Fibroblast of skin of right quadriceps (primary cell): ENCODE results near the gene MFSD11.
"Not testable (repeated sequence)": the region's sequence is repeated elsewhere in the genome, so short reads cannot be mapped to it uniquely, and the experiment has no call there.

Experiments
- DNase-seq: peaks from one replicate; pipeline ENCODE4 v3.0.0-alpha.2; 2013

Gene MFSD11

DNA sequence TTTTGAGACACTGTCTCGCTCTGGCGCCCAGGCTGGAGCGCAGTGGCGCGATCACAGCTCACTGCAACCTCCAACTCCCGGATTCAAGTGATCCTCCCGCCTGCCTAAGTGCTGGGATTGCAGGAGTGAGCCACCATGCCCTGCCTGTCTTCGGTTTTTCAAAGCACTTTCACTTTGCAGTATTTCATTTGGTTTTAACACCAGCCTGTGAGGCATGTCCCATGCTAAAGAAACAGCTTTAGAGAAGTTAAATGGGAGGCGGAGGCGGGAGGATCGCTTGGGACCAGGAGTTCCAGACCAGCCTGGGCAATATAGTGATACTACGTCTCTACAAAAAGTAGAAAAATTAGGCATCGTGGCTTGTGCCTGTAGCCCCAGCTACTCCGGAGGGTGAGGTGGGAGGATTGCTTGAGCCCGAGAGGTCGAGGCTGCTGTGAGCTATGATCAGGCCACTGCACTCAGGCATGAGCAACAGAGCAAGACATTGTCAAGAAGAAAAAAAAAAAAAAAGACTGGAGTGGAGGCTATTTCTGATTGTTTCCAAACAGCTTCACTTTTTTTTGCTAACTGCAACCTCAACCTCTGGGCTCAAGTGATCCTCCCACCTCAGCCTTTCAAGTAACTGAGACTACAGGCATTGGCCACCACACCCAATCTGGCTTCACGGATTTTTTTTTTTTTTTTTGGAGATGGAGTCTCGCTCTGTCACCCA, 10.0 kb upstream of the MFSD11 start:
- no peak for DNase-seq

DNA sequence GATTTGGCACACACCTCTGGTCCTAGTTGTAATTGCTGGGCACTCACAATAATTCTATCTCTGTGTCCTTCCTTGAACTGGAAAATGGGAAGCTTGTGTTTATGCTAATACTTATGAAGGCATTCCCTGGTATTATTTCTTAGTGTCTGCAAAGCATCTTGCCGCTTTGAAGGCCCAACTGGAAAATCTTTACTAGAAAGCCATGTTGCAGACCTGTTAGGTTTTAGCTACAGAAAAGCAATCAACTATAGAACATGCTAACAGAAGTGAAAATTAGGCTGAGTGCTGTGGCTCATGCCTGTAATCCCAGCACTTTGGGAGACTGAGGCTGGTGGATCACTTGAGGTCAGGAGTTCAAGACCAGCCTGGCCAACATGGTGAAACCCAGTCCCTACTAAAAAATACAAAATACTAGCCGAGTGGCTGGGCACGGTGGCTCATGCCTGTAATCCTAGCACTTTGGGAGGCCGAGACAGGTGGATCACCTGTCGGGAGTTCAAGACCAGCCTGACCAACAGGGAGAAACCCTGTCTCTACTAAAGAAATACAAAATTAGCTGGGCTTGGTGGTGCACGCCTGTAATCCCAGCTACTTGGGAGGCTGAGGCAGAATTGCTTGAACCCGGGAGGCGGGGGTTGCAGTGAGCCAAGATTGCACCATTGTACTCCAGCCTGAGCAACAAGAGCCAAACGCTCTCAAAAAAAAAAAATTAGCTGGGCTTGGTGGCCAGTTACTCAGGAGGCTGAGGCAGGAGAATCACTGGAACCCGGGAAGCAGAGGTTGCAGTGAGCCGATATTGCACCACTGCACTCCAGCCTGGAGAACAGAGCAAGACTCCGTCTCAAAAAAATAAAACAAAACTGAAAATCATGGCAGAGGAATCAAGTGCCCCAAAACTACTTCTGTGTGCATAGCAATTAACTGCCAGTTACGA, 5.9 kb upstream of the MFSD11 start:
- DNase-seq: not testable (repeated sequence)

DNA sequence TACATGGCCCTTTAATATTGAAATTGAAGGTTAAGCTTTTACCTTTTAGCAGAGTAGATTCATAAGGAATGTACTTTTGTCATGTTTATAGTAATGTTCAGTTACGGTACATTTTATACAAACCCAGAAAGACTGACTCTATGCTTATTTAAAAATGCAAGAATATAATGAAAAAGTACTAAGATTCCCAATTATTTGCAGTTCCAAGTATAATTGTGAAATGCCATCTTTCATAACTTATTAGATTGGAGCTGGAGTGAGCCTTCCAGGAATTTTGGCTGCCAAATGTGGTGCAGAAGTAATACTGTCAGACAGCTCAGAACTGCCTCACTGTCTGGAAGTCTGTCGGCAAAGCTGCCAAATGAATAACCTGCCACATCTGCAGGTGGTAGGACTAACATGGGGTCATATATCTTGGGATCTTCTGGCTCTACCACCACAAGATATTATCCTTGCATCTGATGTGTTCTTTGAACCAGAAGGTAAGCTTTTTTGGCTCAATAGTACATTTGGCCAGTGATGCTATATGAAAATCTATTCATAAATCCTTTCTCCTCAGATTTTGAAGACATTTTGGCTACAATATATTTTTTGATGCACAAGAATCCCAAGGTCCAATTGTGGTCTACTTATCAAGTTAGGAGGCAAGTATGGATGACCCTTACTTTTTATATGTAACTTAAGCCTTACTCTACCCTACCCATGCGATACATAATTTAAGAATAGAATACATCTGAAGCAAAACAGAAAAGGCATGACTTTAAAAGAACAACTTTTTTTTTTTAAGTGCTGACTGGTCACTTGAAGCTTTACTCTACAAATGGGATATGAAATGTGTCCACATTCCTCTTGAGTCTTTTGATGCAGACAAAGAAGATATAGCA, 4.9 kb upstream of the MFSD11 start:
- no peak for DNase-seq

DNA sequence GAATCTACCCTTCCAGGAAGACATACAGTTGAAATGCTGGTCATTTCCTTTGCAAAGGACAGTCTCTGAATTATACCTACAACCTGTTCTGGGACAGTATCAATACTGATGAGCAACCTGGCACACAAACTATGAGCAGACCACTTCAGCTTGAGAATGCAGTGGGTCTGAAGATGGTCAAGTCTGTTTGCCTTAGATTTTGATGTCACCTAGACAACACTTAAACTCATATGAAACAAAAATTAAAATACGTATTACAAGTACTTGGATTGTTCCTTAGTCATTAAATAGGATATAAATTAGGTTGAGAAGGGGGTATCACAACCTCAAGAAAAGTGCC, 4.3 kb upstream of the MFSD11 start:
- DNase-seq: no peak

DNA sequence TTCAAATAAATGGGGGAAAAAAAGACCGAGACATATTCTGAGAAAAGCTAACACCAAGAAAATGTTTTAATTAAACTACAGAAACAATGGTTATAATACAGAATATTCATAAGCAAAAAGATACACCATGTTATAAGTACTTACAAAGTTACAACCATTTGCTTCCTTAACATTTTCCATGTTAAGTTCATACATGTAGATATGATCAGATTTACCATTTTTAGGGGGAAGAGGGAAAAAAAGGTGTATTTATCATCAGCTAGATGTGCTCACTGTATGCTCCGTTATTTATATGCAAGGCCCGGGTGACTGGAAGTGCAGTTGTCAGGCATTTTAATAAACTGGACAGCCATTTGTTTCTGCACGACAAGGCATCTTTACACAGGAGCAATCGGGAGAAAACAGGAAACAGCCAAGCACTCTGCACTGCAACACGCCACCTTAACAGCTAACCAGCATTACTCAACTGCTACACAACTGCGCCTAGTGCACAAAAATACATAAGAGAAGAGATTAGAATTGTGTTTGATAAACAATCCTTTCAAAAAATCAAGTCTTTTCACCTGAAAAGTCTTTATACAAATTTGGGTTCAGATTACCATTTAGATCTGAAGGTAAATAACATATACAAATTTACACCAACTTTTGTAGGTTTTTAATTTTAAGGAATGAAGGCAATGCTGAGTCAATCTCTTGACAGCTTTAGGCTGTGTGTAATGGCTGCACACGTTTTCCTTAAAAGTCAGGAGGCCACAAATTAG, 3.7 kb upstream of the MFSD11 start:
- peak; percentile 23 for DNase-seq

DNA sequence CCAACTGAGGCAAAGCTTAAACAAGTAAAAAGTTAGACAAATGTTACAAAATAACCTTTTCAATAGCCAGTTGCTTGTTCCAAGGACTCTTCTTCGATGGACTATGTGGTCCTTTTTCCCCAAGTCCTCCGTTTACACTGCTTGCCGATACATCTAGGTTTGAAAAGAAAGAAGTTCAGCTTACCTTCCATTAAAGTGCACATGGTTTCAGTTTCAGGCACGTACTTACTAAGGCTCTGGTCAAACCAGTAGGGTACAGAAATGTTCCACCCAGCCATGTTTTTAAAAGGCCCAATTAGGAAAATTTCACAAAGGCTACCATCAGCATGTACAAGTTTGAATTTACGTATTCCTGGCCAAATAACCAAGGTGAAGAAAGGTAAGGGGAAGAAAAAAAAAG, 2.9 kb upstream of the MFSD11 start:
- DNase-seq: peak; percentile 19

DNA sequence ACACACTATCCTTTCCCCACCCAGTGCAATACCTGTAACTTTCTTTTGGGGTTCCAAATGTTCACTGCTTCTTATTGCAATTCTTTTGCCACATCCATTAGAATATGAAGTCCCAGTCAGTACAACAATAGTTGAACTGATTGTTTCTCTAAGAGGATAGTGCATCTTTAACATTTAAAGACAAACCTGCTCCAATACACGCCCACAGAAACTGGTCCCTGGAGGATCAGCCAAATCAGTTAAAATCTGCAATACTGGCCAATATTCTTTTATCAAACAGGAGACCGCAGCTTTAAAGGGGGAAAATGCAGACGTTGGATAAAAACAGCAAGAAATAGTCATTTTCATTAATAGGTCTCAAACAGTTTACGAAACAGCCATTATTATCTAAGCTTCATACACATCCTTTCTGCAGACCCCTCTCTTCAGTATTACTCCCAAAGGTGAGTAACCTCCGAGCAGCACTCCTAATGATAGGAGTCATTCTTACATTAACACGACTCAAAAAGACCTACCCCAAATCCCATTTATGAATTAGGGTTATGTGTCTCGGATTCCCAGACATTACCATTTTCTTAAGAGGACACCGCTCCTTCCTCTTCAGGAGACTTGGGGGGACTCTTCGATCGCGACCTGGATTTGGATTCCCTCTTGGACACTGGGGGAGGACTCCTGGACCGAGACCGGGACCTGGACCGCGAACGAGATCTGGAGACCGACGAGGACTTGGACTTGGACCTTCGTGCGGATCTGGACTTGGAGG, 2.2 kb upstream of the MFSD11 start:
- DNase-seq: no peak

DNA sequence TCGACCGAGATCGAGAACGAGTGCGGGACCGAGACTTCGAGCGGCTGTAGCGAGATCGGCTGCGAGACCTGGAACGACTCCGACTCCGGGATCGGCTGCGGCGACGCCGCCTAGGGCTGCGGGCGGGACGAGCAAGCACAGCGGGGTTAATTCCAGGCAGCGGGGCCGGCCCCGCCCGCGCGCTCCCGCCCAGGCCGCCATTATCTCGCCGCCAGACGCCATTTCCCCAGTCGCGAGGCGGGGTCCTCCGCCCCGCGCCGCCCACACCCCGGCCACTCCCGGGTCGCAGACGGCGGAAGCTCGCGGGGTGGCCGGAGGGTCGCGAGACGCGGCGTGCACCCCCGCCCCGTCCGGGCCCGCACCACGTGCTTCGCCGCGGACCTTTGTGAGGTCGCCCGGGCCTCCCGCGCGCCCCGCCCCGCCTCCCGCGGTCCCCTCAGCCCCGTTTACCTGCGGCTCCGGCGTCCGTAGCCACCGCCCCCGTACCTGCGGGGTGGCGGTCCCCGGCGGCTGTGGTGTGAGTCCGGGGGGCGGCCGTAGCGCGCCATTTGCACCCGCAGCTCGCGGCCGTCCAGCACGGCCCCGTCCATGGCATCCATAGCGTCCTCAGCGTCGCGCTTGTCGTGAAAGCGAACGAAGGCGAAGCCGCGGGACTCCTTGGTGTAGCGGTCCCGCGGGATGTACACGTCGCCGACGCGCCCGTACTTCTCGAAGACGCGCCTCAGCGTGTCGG, 1.4 kb upstream of the MFSD11 start:
- DNase-seq: peak; percentile 55

DNA sequence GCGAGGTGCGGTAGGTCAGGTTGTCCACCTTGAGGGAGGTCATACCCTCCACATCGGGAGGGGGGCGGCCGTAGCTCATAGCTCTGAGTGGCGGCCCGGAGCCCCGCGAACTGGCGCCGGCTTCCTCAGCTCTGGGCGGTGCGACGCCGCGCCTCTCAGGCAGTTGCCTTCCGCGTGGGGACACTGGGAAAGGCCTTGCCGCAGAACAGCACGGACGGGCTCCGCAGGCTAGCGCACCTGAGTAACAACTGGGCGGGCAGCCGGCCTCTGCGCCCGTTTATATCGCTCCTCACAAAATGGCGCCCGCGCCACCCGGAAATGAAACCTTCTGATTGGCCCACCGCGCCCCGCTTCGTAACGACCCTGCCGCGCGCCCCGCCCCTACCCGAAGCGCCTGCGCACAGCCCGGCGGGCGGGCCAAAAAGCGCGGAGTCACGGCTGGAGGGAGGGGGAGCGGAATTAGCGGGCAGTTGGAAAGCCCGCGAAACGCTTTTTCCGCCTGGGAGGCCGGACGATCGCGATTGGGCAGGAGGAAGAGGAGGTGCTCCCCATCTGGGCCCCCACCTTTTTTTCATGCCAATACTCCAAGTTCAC, 740 bp upstream of the MFSD11 start, which contains the start of gene SRSF2:
SRSF2 (minus strand) TSS at position 250 of the 594 bp plus-strand sequence; CDS start at position 79, 171 bp downstream.
- DNase-seq: peak; percentile 99

DNA sequence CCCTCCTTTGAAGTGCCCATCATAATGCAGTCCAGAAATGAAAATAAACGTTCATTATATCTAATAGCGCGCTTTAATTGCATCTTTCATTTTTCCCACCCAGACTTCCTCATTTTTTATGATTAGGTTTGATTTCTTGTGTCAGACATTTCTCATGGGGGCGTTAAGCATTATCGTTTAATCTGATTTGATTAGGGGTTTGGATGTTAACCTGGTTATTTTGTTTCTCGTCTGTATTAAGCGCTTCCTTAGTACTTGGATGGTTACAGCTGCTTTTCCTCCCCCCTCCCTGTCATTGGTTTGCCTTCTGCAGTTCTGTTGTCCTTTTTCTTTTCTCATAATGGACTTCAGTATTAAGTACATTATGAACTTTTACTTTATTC, 540 bp downstream of the MFSD11 start:
- DNase-seq: no peak

DNA sequence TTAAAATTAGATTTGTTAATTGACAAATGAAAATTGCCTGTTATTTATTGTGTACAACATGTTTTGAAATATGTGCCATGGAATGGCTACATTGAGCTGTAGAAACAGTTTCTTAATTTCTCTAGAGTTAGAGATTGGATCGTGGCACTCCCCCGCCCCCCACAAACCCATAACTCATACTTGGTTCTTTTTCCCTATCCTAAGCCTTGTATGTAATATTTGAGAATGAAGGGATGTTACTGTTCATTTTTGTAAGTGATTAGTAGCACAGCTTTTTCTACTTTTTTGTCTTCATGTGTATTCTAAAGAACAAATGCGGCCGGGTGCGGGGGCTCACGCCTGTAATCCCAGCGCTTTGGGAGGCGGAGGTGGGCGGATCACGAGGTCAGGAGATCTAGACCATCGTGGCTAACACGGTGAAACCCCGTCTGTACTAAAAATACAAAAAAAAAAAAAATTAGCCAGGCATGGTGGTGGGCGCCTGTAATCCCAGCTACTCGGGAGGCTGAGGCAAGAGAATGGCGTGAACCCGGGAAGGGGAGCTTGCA, 1.7 kb downstream of the MFSD11 start:
- DNase-seq: not testable (repeated sequence)

DNA sequence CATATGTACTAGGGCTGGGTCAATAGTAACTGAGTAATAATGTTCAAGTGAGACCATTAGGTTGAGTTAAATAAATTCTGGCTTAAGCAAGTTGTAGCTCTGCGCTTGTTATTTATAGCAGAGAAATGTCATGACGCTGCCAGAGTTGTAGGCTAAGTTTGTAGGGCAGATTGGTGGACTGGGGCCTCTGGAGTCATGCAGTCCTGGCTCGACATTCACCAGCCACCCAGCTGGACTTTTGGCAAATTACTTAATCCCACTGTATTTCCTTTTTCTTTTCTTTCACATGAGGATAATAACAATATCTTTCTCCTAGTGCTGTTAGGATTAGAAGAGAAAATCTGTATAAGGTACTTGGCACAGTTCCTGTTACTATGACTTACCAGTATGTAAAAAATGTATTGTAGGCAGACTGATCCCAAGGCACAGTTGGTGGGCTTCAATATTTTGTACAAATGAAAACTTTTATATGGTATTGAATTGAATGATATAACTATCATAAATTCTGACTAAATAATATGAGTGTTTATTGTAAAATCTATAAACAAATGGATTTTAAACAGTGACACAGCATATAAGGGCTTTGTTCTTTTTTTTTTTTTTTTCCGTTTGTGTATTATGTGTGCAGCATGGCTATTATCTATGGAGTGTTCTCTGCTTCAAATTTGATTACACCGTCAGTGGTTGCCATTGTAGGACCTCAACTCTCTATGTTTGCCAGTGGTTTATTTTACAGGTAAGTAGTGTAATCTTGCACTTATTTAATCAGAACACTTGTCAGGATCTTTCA, 2.6 kb downstream of the MFSD11 start:
- no peak for DNase-seq

DNA sequence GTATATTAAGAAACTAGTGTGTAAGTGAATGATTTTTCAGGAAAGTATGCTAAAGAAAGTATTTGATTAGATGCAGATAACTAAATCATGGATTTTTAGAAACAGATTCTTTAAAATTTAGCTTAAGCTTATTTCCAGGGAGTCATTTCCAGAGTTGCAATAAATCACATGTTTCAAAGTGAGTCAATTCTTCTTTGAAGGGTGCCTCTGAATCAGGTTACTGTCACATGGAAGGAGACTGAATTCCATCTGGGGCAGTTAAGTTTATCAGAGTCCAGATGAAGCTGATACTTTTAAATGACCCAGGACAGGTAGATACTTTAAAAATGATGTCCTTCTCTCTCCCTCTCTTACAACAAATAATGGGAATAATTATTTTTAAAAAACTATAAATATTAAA, 5.0 kb downstream of the MFSD11 start:
- DNase-seq: no peak

DNA sequence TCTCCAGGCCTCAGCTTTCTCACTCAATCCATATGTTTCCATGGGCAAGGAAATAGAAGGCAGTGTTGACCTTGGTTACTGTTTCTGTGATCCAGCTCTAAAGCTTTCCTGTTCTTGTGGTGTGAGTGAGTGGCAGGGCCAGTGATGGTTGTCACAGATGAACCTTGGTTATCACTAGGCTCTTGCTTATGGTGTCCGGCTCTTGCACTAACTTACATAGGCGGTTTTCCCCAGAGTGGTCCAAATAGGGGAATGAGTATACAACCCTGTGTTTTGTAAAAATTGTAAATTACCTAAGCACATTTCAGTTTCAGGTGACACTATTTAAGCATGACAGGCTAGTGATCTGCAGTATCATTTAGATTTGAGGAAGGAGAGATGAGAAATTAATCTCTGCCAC, 6.8 kb downstream of the MFSD11 start:
- no peak for DNase-seq

DNA sequence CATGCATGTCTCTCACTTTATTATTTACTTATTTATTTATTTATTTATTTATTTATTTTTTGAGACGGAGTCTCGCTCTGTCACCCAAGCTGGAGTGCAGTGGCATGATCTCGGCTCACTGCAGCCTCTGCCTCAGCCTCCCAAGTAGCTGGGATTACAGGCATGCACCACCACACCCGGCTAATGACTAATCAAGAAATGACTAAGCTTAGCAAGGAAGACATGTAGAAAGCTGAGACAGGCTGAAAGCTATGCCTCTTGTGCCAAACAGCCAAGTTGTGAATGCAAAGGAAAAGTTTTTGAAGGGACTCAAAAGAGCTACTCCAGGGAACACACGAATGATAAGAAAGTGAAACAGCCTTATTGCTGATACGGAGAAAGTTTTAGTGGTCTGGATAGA, 7.9 kb downstream of the MFSD11 start:
- not testable (repeated sequence) for DNase-seq

DNA sequence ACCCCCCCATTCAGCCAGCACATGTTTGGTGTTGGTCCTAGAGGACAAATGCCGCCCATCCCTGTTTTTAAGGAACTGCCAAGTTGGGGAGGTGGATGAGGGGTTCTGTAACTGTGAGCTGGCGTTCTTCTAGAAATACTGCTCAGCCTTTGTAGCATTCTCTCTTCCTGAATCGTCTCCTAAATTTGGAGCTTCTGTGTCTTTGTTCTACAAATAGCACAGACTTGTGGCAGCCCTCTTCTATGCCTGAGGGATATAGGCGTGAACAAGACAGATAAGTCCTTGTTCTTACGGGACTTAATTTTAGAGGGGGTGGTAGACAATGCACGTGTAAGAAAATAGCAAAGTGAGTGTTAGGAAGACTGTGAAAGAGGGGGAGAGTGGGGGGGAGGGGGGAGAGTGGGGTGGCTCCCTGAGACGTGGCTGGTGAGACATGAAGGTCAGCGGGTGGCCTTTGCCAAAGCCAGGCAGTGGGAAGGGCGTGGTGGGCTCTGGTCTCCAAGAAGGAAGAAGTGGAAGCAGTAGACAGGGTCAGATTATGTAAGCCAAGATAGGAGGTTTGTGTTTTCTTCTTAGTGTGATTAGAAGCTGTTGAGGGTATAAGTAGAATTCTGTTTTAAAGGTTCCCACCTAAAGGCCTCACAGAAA, 9.9 kb downstream of the MFSD11 start:
- no peak for DNase-seq

DNA sequence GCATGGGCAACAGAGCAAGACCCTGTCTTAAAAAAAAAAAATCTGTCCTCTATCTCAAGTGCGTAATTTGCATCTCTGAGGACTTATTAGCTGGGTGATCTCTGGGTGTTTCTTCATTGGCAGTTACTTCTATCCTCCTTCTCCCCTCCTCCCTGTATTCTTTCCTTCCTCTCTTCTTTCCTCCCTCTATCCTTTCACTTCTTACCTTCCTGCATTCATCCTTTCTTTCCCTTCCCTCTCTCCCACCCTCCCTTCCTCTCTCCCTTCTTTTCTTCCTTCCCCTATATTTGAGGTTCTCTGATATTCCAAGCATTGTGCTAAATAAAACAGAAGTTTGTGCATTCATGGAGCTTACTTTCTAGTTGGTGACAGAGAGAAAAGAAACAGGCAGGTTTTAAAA, 10.7 kb downstream of the MFSD11 start:
- DNase-seq: no peak

DNA sequence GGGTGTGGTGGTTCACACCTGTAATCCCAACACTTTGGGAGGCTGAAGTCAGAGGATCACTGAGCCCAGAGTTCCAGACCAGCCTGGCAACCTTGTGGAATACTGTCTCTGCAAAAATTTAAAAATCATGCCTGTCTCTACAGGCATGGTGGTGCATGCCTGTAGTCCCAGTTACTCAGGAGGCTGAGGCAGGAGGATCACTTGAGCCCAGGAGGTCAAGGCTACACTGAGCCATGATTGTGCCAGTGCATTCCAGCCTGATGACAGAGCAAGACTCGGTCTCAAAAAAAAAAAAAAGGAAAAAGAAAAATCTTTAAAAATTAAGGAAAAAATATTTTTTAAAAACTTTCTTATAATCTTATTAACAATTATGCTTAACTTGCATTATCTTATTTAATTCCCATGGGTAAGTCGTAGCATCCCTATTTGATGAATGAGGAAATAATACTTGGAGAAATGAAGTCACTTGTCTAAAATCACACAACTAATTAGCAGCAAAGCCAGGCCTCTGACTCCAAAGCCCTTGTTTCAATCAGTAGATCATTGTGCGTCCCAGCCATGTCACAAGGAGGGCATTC, 13.6 kb downstream of the MFSD11 start:
- no peak for DNase-seq
